Measurements from ENCODE around the gene BRCA1. TPM values are rescaled to one million over a fixed set of nuclear protein-coding genes. Genes with fewer than 3 reads are reported as not detected.

Gene BRCA1
- polyA plus RNA-seq, 3 donors = 0.87 to 2.6 (median 1.9) TPM

- no peak overlapping the region for H3K4me3 ChIP-seq (replicated peaks in 1 of 3; ENCODE audit: low read depth in 2 of 3, low read length in 3 of 3)
- no peak for DNase-seq
- no peak overlapping the region for H3K4me2 ChIP-seq (replicated peaks; ENCODE audit: extremely low read depth, low read length, poor library complexity, severe bottlenecking)
- Mint-ChIP-seq H3K4me3 (no peak overlapping the region), H3K4me1 (no peaks in the 10 kb centered on the region), H3K27me3 (ENCODE audit: low read depth in 3 of 3) (no peaks in the 10 kb centered on the region), H3K27ac (no peak overlapping the region), H3K9me3 (no peaks in the 10 kb centered on the region), H3K36me3 (peaks cover 42 to 89% of the 10 kb centered on the region in 2 donors)
- no peaks in the 10 kb centered on the region for H3K9me3 ChIP-seq (replicated peaks in 1 of 2; ENCODE audit: control insufficient read depth in 1 of 2, insufficient read depth in 1 of 2, low read length in 2 of 2)
- H3K27ac ChIP-seq (ENCODE audit: low read depth in 1 of 2, low read length in 2 of 2) = no peak overlapping the region
- H2AFZ ChIP-seq (ENCODE audit: insufficient read depth, low read depth, low read length, poor library complexity, severe bottlenecking) = no peak overlapping the region
- no peaks in the 10 kb centered on the region for H3K4me1 ChIP-seq (ENCODE audit: control insufficient read depth in 1 of 2, insufficient read depth in 2 of 2, low read length in 2 of 2)
- no peak for TF ChIP-seq CTCF (IDR thresholded peaks at IDR 0.05)
- peaks cover 22 to 84% of the 10 kb centered on the region in 2 donors for H3K36me3 ChIP-seq (replicated peaks in 1 of 2; ENCODE audit: control insufficient read depth in 1 of 2, insufficient read depth in 2 of 2, low read length in 2 of 2)
- intact Hi-C loops (cut with micrococcal nuclease) = no loop called here
- no CpG with 5 or more reads among the region's 1 CpG for WGBS (ENCODE audit: insufficient coverage)
- H4K20me1 ChIP-seq (ENCODE audit: insufficient read depth, low read length) = no peaks in the 10 kb centered on the region
- no peaks in the 10 kb centered on the region for H3K79me2 ChIP-seq (ENCODE audit: insufficient read depth, low read length)
- no peak overlapping the region for H3K9ac ChIP-seq (ENCODE audit: insufficient read depth, low read length, poor library complexity, severe bottlenecking)
- H3K27me3 ChIP-seq (ENCODE audit: control insufficient read depth in 2 of 2, insufficient read depth in 2 of 2, low read length in 2 of 2) = no peaks in the 10 kb centered on the region
Measured at GRCh38 chr17:43051969-43052368, 73.2 kb downstream of the BRCA1 start.

- no peaks in the 10 kb centered on the region for H3K9me3 Mint-ChIP-seq
- Histone ChIP-seq H3K27me3 (ENCODE audit: control insufficient read depth in 2 of 2, insufficient read depth in 2 of 2, low read length in 2 of 2) (no peaks in the 10 kb centered on the region), H3K9me3 (replicated peaks in 1 of 2; ENCODE audit: control insufficient read depth in 1 of 2, insufficient read depth in 1 of 2, low read length in 2 of 2) (no peaks in the 10 kb centered on the region), H3K9ac (ENCODE audit: insufficient read depth, low read length, poor library complexity, severe bottlenecking) (no peak overlapping the region), H3K4me2 (replicated peaks; ENCODE audit: extremely low read depth, low read length, poor library complexity, severe bottlenecking) (no peak overlapping the region), H3K36me3 (replicated peaks in 1 of 2; ENCODE audit: control insufficient read depth in 1 of 2, insufficient read depth in 2 of 2, low read length in 2 of 2) (peaks cover 3 to 38% of the 10 kb centered on the region in 2 donors), H4K20me1 (ENCODE audit: insufficient read depth, low read length) (no peaks in the 10 kb centered on the region), H3K79me2 (ENCODE audit: insufficient read depth, low read length) (no peaks in the 10 kb centered on the region), H2AFZ (ENCODE audit: insufficient read depth, low read depth, low read length, poor library complexity, severe bottlenecking) (no peak overlapping the region), H3K4me3 (replicated peaks in 1 of 3; ENCODE audit: low read depth in 2 of 3, low read length in 3 of 3) (no peak overlapping the region), H3K27ac (ENCODE audit: low read depth in 1 of 2, low read length in 2 of 2) (peak overlapping the region in 1 of 2 donors; percentile 13), H3K4me1 (ENCODE audit: control insufficient read depth in 1 of 2, insufficient read depth in 2 of 2, low read length in 2 of 2) (no peaks in the 10 kb centered on the region)
- H3K36me3 Mint-ChIP-seq = peaks cover 30 to 45% of the 10 kb centered on the region in 2 donors
- WGBS (ENCODE audit: insufficient coverage) = 92% methylated on average over 2 of the region's 4 CpGs
- no peak overlapping the region for H3K4me3 Mint-ChIP-seq
- no peak for TF ChIP-seq CTCF (IDR thresholded peaks at IDR 0.05)
- H3K4me1 Mint-ChIP-seq = no peaks in the 10 kb centered on the region
- H3K27me3 Mint-ChIP-seq (ENCODE audit: low read depth in 3 of 3) = no peaks in the 10 kb centered on the region
- intact Hi-C loops (cut with micrococcal nuclease) = no loop called here
- DNase-seq = no peak
- H3K27ac Mint-ChIP-seq = peak overlapping the region in 1 of 7 donors; percentile 57
Measured at GRCh38 chr17:43044024-43044423, 81.1 kb downstream of the BRCA1 start.
